HepG2 (cell line): ENCODE data around the gene LRRC72. TPM values are rescaled to one million over a fixed set of nuclear protein-coding genes. Genes with fewer than 3 reads are reported as not detected.

Experiments
- ATAC-seq: fragments of 200-7000 bp; cut with Tn5 transposase; 3 replicates; pipeline ENCODE4 v1.9.1; 2020; ENCODE audit warnings: mild to moderate bottlenecking, moderate library complexity
- BruUV-seq: library from RNA; stranded (reverse); fragments of 400-500 nt; replicated peaks from 2 replicates; lab custom pipeline; 2021; lab: Mats Ljungman, UMichigan
- CTCF ChIA-PET: fragments of 300-600 bp; formaldehyde crosslinking; extraction: SDS; loops from one replicate; lab custom pipeline; 2021; ENCODE audit warnings: low total read pairs, inconsistent platforms, low intra/inter-chr PET ratio; lab: Yijun Ruan, JAX
- POLR2A ChIA-PET: fragments of 350-600 bp; sonication (Branson Sonifier 250); formaldehyde crosslinking; loops from one replicate; lab custom pipeline; 2020; ENCODE audit warnings: antibody characterized with exemption, inconsistent platforms; lab: Yijun Ruan, JAX
- DNase-seq: peaks from one replicate; pipeline ENCODE4 v3.0.0-alpha.2; 2015; ENCODE audit warnings: low spot score
- FAIRE-seq: peaks from 3 replicates; lab custom pipeline; 2011; peaks lifted over from hg19 to GRCh38; lab: Jason Lieb, UNC
- H2AFZ ChIP-seq: one replicate; pipeline ENCODE4 v1.6.1; 2011; ENCODE audit warnings: low read length, inconsistent platforms
- H3K27ac ChIP-seq: fragments of 300-600 bp; 3 replicates; pipeline ENCODE4 v1.8.0; 2011; ENCODE audit warnings: mixed run types, mild to moderate bottlenecking, mixed read lengths, low read length, inconsistent platforms; ENCODE audit not compliant: insufficient read depth; ENCODE audit errors: extremely low read length
- H3K27me3 ChIP-seq, 2 experiments: fragments of 200-600 bp in 1 of 2; 2 replicates in 1 of 2; 3 replicates in 1 of 2; pipeline versions ENCODE4 v1.6.0 to v1.8.0; 2011; ENCODE audit warnings: low read length in 2 of 2, mild to moderate bottlenecking in 2 of 2, moderate library complexity in 2 of 2, inconsistent platforms in 1 of 2; ENCODE audit not compliant: insufficient read depth in 2 of 2, control insufficient read depth in 1 of 2
- H3K36me3 ChIP-seq, 2 experiments: fragments of 200-600 bp in 1 of 2; replicated peaks in 1 of 2; 2 replicates in 1 of 2; 3 replicates in 1 of 2; pipeline versions ENCODE4 v1.5.1 to v1.8.0; 2011; ENCODE audit warnings: low read length in 2 of 2, inconsistent platforms in 1 of 2; ENCODE audit not compliant: insufficient read depth in 2 of 2, control insufficient read depth in 1 of 2
- H3K4me1 ChIP-seq: 2 replicates; pipeline ENCODE4 v1.5.1; 2012; ENCODE audit warnings: low read length, inconsistent platforms; ENCODE audit not compliant: insufficient read depth
- H3K4me2 ChIP-seq: 2 replicates; pipeline ENCODE4 v1.6.0; 2011; ENCODE audit warnings: low read depth, low read length, inconsistent platforms
- H3K4me3 ChIP-seq, 3 experiments: fragments of 200-600 bp in 1 of 3; sonication (generic), shearing (Covaris generic) in 1 of 3; replicated peaks in 1 of 3; 2 replicates each; pipeline ENCODE4 v1.5.1; 2011 to 2016; ENCODE audit warnings: low read length in 3 of 3, inconsistent platforms in 2 of 3, low read depth in 2 of 3, mild to moderate bottlenecking in 2 of 3, control low read depth in 1 of 3, mixed read lengths in 1 of 3; ENCODE audit not compliant: insufficient read depth in 1 of 3
- H3K79me2 ChIP-seq: one replicate; pipeline ENCODE4 v1.6.1; 2011; ENCODE audit warnings: low read length, inconsistent platforms; ENCODE audit not compliant: insufficient read depth
- H3K9ac ChIP-seq: 2 replicates; pipeline ENCODE4 v1.6.0; 2011; ENCODE audit warnings: mild to moderate bottlenecking, low read depth, low read length, inconsistent platforms; ENCODE audit not compliant: insufficient read depth
- H3K9me3 ChIP-seq: 2 replicates; pipeline ENCODE4 v1.5.1; 2012; ENCODE audit warnings: mild to moderate bottlenecking, low read length
- H4K20me1 ChIP-seq: 2 replicates; pipeline ENCODE4 v1.6.0; 2011; ENCODE audit warnings: inconsistent platforms, mild to moderate bottlenecking, low read length, moderate library complexity; ENCODE audit not compliant: insufficient read depth
- JDP2 ChIP-seq: sonication (generic); formaldehyde crosslinking; IDR thresholded peaks from 2 replicates; pipeline ENCODE4 v1.8.1; 2022; ENCODE audit warnings: missing genetic modification reagents, borderline replicate concordance
- MAFF ChIP-seq: IDR thresholded peaks from 2 replicates; pipeline ENCODE4 v1.6.1; 2011; ENCODE audit warnings: low read depth, low read length, improper control_type of control experiment
- MAFK ChIP-seq, 2 experiments: IDR thresholded peaks in 1 of 2; conservative IDR thresholded peaks in 1 of 2; 2 replicates each; pipeline ENCODE4 v1.6.1; 2011; ENCODE audit warnings: improper control_type of control experiment in 2 of 2, low read length in 2 of 2
- RAD51 ChIP-seq: fragments of 450-650 bp; IDR thresholded peaks from 2 replicates; pipeline ENCODE4 v1.6.1; 2016; ENCODE audit warnings: borderline replicate concordance
- SAP130 ChIP-seq: IDR thresholded peaks from 2 replicates; pipeline ENCODE4 v1.6.1; 2016; ENCODE audit warnings: low read depth
- TGIF2 ChIP-seq: IDR thresholded peaks from 2 replicates; pipeline ENCODE4 v1.6.1; 2016; ENCODE audit warnings: control low read depth, missing compliant biosample characterization
- YY1 ChIP-seq: IDR thresholded peaks from 2 replicates; pipeline ENCODE4 v1.6.1; 2011; ENCODE audit warnings: low read length, low read depth, moderate library complexity, mild to moderate bottlenecking; ENCODE audit not compliant: insufficient read depth, insufficient replicate concordance
- ZFP41 ChIP-seq: sonication (generic); formaldehyde crosslinking; IDR thresholded peaks from 2 replicates; pipeline ENCODE4 v1.4.0; 2020; ENCODE audit warnings: mild to moderate bottlenecking, missing genetic modification reagents, borderline replicate concordance
- ZNF124 ChIP-seq: sonication (generic); formaldehyde crosslinking; IDR thresholded peaks from 2 replicates; pipeline ENCODE4 v1.4.0; 2020; ENCODE audit warnings: missing genetic modification reagents
- ZNF230 ChIP-seq: sonication (generic); formaldehyde crosslinking; IDR thresholded peaks from 2 replicates; pipeline ENCODE4 v1.4.0; 2020; ENCODE audit warnings: mild to moderate bottlenecking, missing genetic modification reagents
- ZNF724P ChIP-seq: sonication (generic); formaldehyde crosslinking; IDR thresholded peaks from 2 replicates; pipeline ENCODE4 v1.8.0; 2022; ENCODE audit warnings: missing genetic modification reagents, borderline replicate concordance
- WGBS: methylation state at CpG from one replicate; pipeline ENCODE4 v1.1.6; 2017; ENCODE audit warnings: low lambda C conversion rate; 5-methylcytosine and 5-hydroxymethylcytosine counted together
- in situ Hi-C: cut with HindIII; loops from 2 replicates; pipeline ENCODE4 v1.10.0; 2017; ENCODE audit warnings: low pct_unique_long_range_greater_than_20kb; ENCODE audit not compliant: extremely low pct_ligation_motif_present
- intact Hi-C: fragments of 100-400 bp; cut with micrococcal nuclease; formaldehyde crosslinking; loops from one replicate; pipeline ENCODE4 v1.10.0; 2022; ENCODE audit not compliant: unreplicated experiment
- polyA plus RNA-seq, 8 experiments: library from polyadenylated mRNA; depleted of rRNA in 3 of 8; stranded (reverse) in 7 of 8; unstranded in 1 of 8; fragments of >200 nt; fragmentation: Illumina TruSeq in 4 of 8; extraction: Trizol in 4 of 8; gene quantifications; 2 replicates each; pipeline versions ENCODE4 v1.2.1 to v1.2.3, GENCODE V29; 2011 to 2016; ENCODE audit warnings: low read depth in 4 of 8, missing spikeins in 1 of 8, mixed read lengths in 1 of 8; ENCODE audit not compliant: insufficient read depth in 1 of 8
- total RNA-seq, 5 experiments: library from RNA; depleted of rRNA; stranded (reverse); fragments of >200 nt; fragmentation: Illumina TruSeq; extraction: Trizol; gene quantifications; 2 replicates each; pipeline ENCODE4 v1.2.3, GENCODE V29; 2016; ENCODE audit warnings: low read depth in 1 of 5
- TF ChIP-seq, protein P1 (sequence below): IDR thresholded peaks from 2 replicates; pipeline ENCODE4 v1.6.1; 2016; ENCODE audit warnings: low read depth, borderline replicate concordance
- TF ChIP-seq, protein P2 (sequence below): IDR thresholded peaks from 2 replicates; pipeline ENCODE4 v1.6.1; 2016; ENCODE audit warnings: mild to moderate bottlenecking, missing biosample characterization, missing genetic modification reagents
- TF ChIP-seq, protein P3 (sequence below): sonication (generic); formaldehyde crosslinking; IDR thresholded peaks from 2 replicates; pipeline ENCODE4 v1.4.0; 2020; ENCODE audit warnings: missing genetic modification reagents
- TF ChIP-seq, protein P4 (sequence below): sonication (generic); formaldehyde crosslinking; IDR thresholded peaks from 2 replicates; pipeline ENCODE4 v1.4.0; 2020; ENCODE audit warnings: missing genetic modification reagents

LRRC72 gene
- total and polyA plus RNA-seq, 2 of the 13 experiments (the other 11 are each of a cell fraction or from before 2014, with no cell fraction given) = not detected

DNA sequence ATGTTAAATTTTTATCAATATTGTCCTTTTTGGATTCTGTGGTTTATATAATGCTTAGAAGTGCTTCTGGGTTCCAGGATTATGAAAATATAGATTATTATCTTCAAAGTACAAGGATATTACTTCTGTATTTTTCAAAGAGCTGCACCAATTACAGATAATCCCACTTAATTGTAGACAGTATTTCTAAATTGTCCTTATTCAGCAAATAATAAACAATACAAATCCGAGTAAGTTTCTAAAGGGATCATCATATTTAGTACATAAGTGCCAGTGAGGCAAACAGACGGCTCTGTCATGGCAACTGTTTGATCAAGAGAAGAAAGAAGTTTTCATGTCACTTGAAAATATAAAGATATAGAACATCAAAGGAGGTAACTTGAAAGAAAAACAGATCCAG, 99.8 kb downstream of the LRRC72 start:
- Histone ChIP-seq H3K27ac (no peak overlapping the region), H3K4me3 (no peak overlapping the region), H3K9ac (no peak overlapping the region), H3K79me2 (no peaks in the 10 kb centered on the region), H2AFZ (no peak overlapping the region), H3K9me3 (no peaks in the 10 kb centered on the region), H3K27me3 (no peaks in the 10 kb centered on the region), H4K20me1 (no peaks in the 10 kb centered on the region), H3K4me2 (no peak overlapping the region), H3K4me1 (no peaks in the 10 kb centered on the region), H3K36me3 (peaks cover 2 to 14% of the 10 kb centered on the region in 2 experiments; a peak in 4 of 5 replicates)
- no TSS peak for BruUV-seq
- in situ Hi-C loops (no loop called here), intact Hi-C loops (no loop called here)
- DNase-seq = no peak
- ChIA-PET CTCF (no interaction called here), POLR2A (no interaction called here)
- TF ChIP-seq MAFF (peak; percentile 77), MAFK (conservative IDR thresholded peaks at IDR 0.05 in 1 of 2, IDR thresholded peaks at IDR 0.05 in 1 of 2; ENCODE audit: low read length in 2 of 2) (peak; percentile 62 to 80), JDP2 (CRISPR knock-in tag) (no peak)
- no peak for ATAC-seq
- no peak for FAIRE-seq
- 70% methylated on average over 2 of the region's 2 CpGs for WGBS

DNA sequence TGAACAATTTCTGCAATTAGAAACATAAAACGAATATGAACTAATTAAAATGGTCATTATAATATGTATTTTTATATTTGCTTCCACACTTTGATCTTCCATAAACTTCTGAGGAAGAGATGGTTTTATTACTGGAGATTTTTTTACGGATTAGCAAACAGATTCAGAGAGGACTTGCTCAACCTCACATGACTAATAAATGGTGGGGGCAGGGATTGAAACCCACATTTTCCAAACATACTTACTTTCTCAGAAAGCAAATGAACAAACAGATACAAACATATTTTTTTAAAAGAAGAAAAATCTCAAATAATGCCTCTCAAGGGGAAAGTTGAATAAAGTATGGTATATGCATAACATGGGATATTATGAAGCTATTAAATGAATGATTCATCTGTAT, 100.6 kb downstream of the LRRC72 start:
- no peaks in the 10 kb centered on the region for H3K9me3 ChIP-seq
- WGBS = 94% methylated on average over 2 of the region's 2 CpGs
- intact Hi-C loops = no loop called here
- no peak overlapping the region for H3K4me3 ChIP-seq
- no peaks in the 10 kb centered on the region for H3K79me2 ChIP-seq
- POLR2A ChIA-PET = no interaction called here
- H3K9ac ChIP-seq = no peak overlapping the region
- no TSS peak for BruUV-seq
- H3K27ac ChIP-seq = no peak overlapping the region
- H3K4me1 ChIP-seq = no peaks in the 10 kb centered on the region
- DNase-seq (no peak), FAIRE-seq (no peak), ATAC-seq (no peak)
- H3K36me3 ChIP-seq = peaks cover 2 to 11% of the 10 kb centered on the region in 2 experiments; a peak in 4 of 5 replicates
- no peak overlapping the region for H3K4me2 ChIP-seq
- in situ Hi-C loops = no loop called here
- no peaks in the 10 kb centered on the region for H4K20me1 ChIP-seq
- no peaks in the 10 kb centered on the region for H3K27me3 ChIP-seq
- no peak overlapping the region for H2AFZ ChIP-seq
- CTCF ChIA-PET = no interaction called here
- TF ChIP-seq RAD51 (no peak), ZNF724P (CRISPR knock-in tag) (no peak), ZNF230 (no peak), ZNF124 (CRISPR knock-in tag) (no peak), TGIF2 (CRISPR knock-in tag) (no peak), ZFP41 (CRISPR knock-in tag) (no peak), SAP130 (no peak), YY1 (no peak)
- TF ChIP-seq, protein P1, sequence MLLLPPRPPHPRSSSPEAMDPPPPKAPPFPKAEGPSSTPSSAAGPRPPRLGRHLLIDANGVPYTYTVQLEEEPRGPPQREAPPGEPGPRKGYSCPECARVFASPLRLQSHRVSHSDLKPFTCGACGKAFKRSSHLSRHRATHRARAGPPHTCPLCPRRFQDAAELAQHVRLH = no peak
- TF ChIP-seq, protein P2, sequence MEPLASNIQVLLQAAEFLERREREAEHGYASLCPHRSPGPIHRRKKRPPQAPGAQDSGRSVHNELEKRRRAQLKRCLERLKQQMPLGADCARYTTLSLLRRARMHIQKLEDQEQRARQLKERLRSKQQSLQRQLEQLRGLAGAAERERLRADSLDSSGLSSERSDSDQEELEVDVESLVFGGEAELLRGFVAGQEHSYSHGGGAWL = no peak
- TF ChIP-seq, protein P3, sequence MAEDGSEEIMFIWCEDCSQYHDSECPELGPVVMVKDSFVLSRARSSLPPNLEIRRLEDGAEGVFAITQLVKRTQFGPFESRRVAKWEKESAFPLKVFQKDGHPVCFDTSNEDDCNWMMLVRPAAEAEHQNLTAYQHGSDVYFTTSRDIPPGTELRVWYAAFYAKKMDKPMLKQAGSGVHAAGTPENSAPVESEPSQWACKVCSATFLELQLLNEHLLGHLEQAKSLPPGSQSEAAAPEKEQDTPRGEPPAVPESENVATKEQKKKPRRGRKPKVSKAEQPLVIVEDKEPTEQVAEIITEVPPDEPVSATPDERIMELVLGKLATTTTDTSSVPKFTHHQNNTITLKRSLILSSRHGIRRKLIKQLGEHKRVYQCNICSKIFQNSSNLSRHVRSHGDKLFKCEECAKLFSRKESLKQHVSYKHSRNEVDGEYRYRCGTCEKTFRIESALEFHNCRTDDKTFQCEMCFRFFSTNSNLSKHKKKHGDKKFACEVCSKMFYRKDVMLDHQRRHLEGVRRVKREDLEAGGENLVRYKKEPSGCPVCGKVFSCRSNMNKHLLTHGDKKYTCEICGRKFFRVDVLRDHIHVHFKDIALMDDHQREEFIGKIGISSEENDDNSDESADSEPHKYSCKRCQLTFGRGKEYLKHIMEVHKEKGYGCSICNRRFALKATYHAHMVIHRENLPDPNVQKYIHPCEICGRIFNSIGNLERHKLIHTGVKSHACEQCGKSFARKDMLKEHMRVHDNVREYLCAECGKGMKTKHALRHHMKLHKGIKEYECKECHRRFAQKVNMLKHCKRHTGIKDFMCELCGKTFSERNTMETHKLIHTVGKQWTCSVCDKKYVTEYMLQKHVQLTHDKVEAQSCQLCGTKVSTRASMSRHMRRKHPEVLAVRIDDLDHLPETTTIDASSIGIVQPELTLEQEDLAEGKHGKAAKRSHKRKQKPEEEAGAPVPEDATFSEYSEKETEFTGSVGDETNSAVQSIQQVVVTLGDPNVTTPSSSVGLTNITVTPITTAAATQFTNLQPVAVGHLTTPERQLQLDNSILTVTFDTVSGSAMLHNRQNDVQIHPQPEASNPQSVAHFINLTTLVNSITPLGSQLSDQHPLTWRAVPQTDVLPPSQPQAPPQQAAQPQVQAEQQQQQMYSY = no peak
- TF ChIP-seq, protein P4, sequence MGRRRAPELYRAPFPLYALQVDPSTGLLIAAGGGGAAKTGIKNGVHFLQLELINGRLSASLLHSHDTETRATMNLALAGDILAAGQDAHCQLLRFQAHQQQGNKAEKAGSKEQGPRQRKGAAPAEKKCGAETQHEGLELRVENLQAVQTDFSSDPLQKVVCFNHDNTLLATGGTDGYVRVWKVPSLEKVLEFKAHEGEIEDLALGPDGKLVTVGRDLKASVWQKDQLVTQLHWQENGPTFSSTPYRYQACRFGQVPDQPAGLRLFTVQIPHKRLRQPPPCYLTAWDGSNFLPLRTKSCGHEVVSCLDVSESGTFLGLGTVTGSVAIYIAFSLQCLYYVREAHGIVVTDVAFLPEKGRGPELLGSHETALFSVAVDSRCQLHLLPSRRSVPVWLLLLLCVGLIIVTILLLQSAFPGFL (CRISPR knock-in tag) = no peak
